DOHH2 (cell line): ENCODE data around the gene MINAR2.

Source experiments
- H3F3A ChIP-seq: fragments of 200-600 bp; sonication (generic), shearing (Covaris generic); 2 replicates; pipeline ENCODE4 v1.6.0; 2016; ENCODE audit warnings: antibody characterized with exemption, mild to moderate bottlenecking; ENCODE audit not compliant: control insufficient read depth, insufficient read depth
- H3K27ac ChIP-seq: fragments of 200-600 bp; sonication (generic); 2 replicates; pipeline ENCODE4 v1.5.1; 2014; ENCODE audit warnings: low read depth, mild to moderate bottlenecking, low read length, moderate library complexity
- H3K27me3 ChIP-seq: fragments of 200-600 bp; sonication (generic); 2 replicates; pipeline ENCODE4 v1.6.1; 2014; ENCODE audit warnings: mild to moderate bottlenecking, low read length, mixed read lengths; ENCODE audit not compliant: control insufficient read depth
- H3K36me3 ChIP-seq: fragments of 200-600 bp; sonication (generic); 2 replicates; pipeline ENCODE4 v1.6.1; 2014; ENCODE audit warnings: mild to moderate bottlenecking, low read length, moderate library complexity, mixed read lengths; ENCODE audit not compliant: control insufficient read depth
- H3K4me1 ChIP-seq: fragments of 200-600 bp; sonication (generic); 2 replicates; pipeline ENCODE4 v1.6.1; 2014; ENCODE audit warnings: mild to moderate bottlenecking, low read length, mixed read lengths; ENCODE audit not compliant: control insufficient read depth
- H3K4me2 ChIP-seq: fragments of 200-600 bp; sonication (generic); 2 replicates; pipeline ENCODE4 v1.6.0; 2014; ENCODE audit warnings: mild to moderate bottlenecking, low read length, moderate library complexity
- H3K4me3 ChIP-seq: fragments of 200-600 bp; sonication (generic); 2 replicates; pipeline ENCODE4 v1.5.1; 2014; ENCODE audit warnings: mild to moderate bottlenecking, low read length, mixed read lengths
- H3K79me2 ChIP-seq: fragments of 200-600 bp; sonication (generic); 2 replicates; pipeline ENCODE4 v1.6.1; 2014; ENCODE audit warnings: mild to moderate bottlenecking, low read length, mixed read lengths; ENCODE audit not compliant: control insufficient read depth
- H3K9me2 ChIP-seq: fragments of 200-600 bp; sonication (generic); replicated peaks from 2 replicates; pipeline ENCODE4 v1.6.1; 2014; ENCODE audit warnings: mild to moderate bottlenecking, low read length, mixed read lengths; ENCODE audit not compliant: control insufficient read depth
- H3K9me3 ChIP-seq: fragments of 200-600 bp; sonication (generic); 2 replicates; pipeline ENCODE4 v1.6.1; 2014; ENCODE audit warnings: antibody characterized with exemption, low read length, mixed read lengths; ENCODE audit not compliant: control insufficient read depth, insufficient read depth
- H4K20me1 ChIP-seq: fragments of 200-600 bp; sonication (generic); 2 replicates; pipeline ENCODE4 v1.6.0; 2014; ENCODE audit warnings: low read depth, mild to moderate bottlenecking, antibody characterized with exemption, low read length, moderate library complexity; ENCODE audit not compliant: control insufficient read depth, insufficient read depth
- EZH2phosphoT487 ChIP-seq: fragments of 200-600 bp; sonication (generic); IDR thresholded peaks from 2 replicates; pipeline ENCODE4 v1.6.1; 2017; ENCODE audit warnings: borderline replicate concordance, mild to moderate bottlenecking, antibody characterized with exemption, low read length, moderate library complexity, mixed read lengths
- TF ChIP-seq, protein P1 (sequence below): fragments of 200-600 bp; sonication (generic); IDR thresholded peaks from one replicate; pipeline ENCODE4 v1.5.1; 2014; ENCODE audit warnings: antibody characterized with exemption, mild to moderate bottlenecking, low read depth, low read length; ENCODE audit not compliant: poor library complexity, severe bottlenecking

The MINAR2 gene, protein sequence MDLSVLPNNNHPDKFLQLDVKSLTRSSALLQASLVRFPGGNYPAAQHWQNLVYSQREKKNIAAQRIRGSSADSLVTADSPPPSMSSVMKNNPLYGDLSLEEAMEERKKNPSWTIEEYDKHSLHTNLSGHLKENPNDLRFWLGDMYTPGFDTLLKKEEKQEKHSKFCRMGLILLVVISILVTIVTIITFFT

DNA sequence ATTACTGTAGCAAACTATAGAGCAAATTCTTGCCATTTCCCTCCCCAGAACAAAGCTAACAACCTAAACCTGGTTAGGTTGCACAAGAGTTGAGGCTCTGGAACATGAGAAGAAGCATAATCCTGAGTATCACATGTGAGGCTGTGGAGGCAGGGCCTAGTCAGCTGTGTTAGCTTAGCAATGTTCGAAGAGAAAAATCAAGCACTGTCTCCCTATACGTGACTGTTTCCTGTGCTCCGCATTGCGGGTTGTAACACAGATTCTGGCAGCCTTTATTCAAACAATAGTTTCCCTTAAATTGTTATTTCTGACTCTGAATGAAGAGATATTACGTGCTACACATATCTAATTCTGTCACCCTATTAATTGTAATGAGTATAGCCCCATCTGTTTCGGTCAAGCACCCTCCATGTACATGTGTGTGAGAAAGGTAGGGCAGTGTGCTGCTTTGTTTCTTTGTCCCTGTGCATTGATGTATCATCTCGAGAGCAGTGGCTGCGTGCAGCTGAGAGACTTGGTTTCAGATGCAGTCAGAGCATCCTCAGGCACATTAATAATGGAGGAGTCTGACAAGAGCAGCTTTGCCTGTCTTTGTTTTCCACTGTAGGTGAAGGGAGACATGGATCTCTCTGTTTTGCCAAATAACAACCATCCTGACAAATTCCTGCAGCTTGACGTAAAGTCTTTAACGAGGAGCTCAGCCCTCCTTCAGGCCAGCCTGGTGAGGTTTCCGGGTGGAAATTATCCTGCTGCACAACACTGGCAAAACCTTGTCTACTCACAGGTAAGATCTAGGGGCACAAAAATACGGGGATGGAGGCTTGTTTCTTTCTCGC, at the start of gene MINAR2:
TSS of gene MINAR2 (plus strand) at position 523 of the 836 bp plus-strand sequence. CDS start at position 620, 97 bp downstream.
- H3K36me3 ChIP-seq, result no peaks in the 10 kb centered on the region
- TF ChIP-seq, protein P1, sequence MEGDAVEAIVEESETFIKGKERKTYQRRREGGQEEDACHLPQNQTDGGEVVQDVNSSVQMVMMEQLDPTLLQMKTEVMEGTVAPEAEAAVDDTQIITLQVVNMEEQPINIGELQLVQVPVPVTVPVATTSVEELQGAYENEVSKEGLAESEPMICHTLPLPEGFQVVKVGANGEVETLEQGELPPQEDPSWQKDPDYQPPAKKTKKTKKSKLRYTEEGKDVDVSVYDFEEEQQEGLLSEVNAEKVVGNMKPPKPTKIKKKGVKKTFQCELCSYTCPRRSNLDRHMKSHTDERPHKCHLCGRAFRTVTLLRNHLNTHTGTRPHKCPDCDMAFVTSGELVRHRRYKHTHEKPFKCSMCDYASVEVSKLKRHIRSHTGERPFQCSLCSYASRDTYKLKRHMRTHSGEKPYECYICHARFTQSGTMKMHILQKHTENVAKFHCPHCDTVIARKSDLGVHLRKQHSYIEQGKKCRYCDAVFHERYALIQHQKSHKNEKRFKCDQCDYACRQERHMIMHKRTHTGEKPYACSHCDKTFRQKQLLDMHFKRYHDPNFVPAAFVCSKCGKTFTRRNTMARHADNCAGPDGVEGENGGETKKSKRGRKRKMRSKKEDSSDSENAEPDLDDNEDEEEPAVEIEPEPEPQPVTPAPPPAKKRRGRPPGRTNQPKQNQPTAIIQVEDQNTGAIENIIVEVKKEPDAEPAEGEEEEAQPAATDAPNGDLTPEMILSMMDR, result no peak
- TF ChIP-seq EZH2phosphoT487, result no peak

DNA sequence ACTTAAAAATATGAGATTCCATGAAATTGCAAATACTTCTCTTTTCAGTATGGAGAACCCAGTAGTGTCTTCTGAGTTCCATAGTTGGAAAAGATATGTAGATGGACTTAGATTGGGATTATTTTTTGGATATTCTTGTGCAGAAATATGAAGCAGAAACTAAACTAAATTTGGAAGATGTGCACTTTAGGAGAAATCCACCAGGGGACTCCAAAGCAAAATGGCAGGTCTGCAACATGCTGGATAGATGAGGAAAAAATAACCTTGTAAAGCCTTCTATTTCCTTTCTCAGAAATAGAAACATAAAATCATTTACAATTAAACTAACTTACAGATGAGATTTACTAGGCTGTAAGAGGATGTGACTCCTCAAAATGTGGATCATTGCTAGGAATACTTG, 49.2 kb upstream of the MINAR2 start:
- no peaks in the 10 kb centered on the region for H3K36me3 ChIP-seq
- no peak overlapping the region for H3K27ac ChIP-seq
- no peaks in the 10 kb centered on the region for H3K27me3 ChIP-seq
- no peaks in the 10 kb centered on the region for H3K79me2 ChIP-seq
- TF ChIP-seq EZH2phosphoT487, result no peak
- TF ChIP-seq, protein P1, result no peak
- H3F3A ChIP-seq, result no peaks in the 10 kb centered on the region
- H3K9me2 ChIP-seq, result no peaks in the 10 kb centered on the region
- H3K4me3 ChIP-seq, result no peak overlapping the region
- H4K20me1 ChIP-seq, result no peaks in the 10 kb centered on the region
- H3K4me1 ChIP-seq, result no peaks in the 10 kb centered on the region
- no peak overlapping the region for H3K4me2 ChIP-seq
- no peaks in the 10 kb centered on the region for H3K9me3 ChIP-seq

More for the DNA sequence above, at the start of gene MINAR2:
- no peaks in the 10 kb centered on the region for H4K20me1 ChIP-seq
- no peaks in the 10 kb centered on the region for H3F3A ChIP-seq
- H3K27me3 ChIP-seq, result no peaks in the 10 kb centered on the region
- no peak within 1 kb of the TSS for H3K4me2 ChIP-seq
- H3K4me3 ChIP-seq, result no peak within 1 kb of the TSS
- H3K9me2 ChIP-seq, result no peaks in the 10 kb centered on the region
- no peaks in the 10 kb centered on the region for H3K79me2 ChIP-seq
- H3K27ac ChIP-seq, result no peak within 1 kb of the TSS
- no peaks in the 10 kb centered on the region for H3K4me1 ChIP-seq
- H3K9me3 ChIP-seq, result no peaks in the 10 kb centered on the region

DNA sequence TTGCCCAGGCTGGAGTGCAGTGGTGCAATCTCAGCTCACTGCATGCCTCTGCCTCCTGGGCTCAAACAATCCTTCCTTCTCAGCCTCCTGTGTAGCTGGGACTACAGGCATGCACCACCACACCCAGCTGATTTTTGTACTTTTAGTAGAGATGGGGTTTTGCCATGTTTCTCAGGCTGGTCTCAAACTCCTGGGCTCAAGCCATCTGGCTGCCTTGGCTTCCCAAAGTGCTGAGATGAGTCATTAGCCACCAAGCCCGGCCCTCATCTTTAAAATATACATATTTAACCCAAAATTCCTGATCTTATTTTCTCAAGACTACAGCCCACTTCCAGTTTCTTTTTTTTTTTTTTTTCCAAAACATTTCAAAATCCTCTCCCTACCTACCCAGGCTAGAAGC, 31.7 kb upstream of the MINAR2 start:
- no peaks in the 10 kb centered on the region for H3K4me1 ChIP-seq
- no peaks in the 10 kb centered on the region for H3K36me3 ChIP-seq
- TF ChIP-seq, protein P1, result no peak
- no peak for TF ChIP-seq EZH2phosphoT487
- H3K9me2 ChIP-seq, result no peaks in the 10 kb centered on the region
- no peaks in the 10 kb centered on the region for H3K79me2 ChIP-seq
- no peaks in the 10 kb centered on the region for H3K27me3 ChIP-seq
- H3K9me3 ChIP-seq, result no peaks in the 10 kb centered on the region
- H3K4me3 ChIP-seq, result no peak overlapping the region
- no peaks in the 10 kb centered on the region for H4K20me1 ChIP-seq
- no peak overlapping the region for H3K27ac ChIP-seq
- no peaks in the 10 kb centered on the region for H3F3A ChIP-seq
- H3K4me2 ChIP-seq, result no peak overlapping the region
